Pancreas (tissue), 10 donors: ENCODE measurements around the gene B3GALT4. TPM values are rescaled to one million over a fixed set of nuclear protein-coding genes. Genes with fewer than 3 reads are reported as not detected.
A peak's percentile ranks its signal among the peaks of the same experiment; 100 is the strongest.
"Not testable (repeated sequence)": the region's sequence is repeated elsewhere in the genome, so short reads cannot be mapped to it uniquely, and the experiment has no call there.

Experiments used
- ATAC-seq, 4 donors: fragments of 200-7000 bp; cut with Tn5 transposase; one replicate each; pipeline versions ENCODE4 v1.8.0 to v1.9.1; 2020; ENCODE audit warnings: mild to moderate bottlenecking in 4 of 4, moderate library complexity in 4 of 4
- DNase-seq, 6 donors: peaks; one replicate each; pipeline ENCODE4 v3.0.0-alpha.2; 2020
- FAIRE-seq: peaks from 2 replicates; lab custom pipeline; 2012; peaks lifted over from hg19 to GRCh38; lab: Jason Lieb, UNC
- H3K27ac ChIP-seq, 4 donors: fragments of 200-600 bp; sonication (generic); 1 replicate in 3 of 4; 2 replicates in 1 of 4; pipeline versions ENCODE4 v1.5.0 to v1.8.0; 2020
- H3K27me3 ChIP-seq, 4 donors: fragments of 200-600 bp; one replicate each; pipeline ENCODE4 v1.8.0; 2021
- H3K36me3 ChIP-seq, 3 donors: fragments of 200-600 bp; sonication (generic) in 1 of 3; one replicate each; pipeline versions ENCODE4 v1.5.0 to v1.8.0; 2020 to 2021
- H3K4me1 ChIP-seq, 3 donors: fragments of 200-600 bp; one replicate each; pipeline ENCODE4 v1.8.0; 2021
- H3K4me3 ChIP-seq, 4 donors: fragments of 200-600 bp; sonication (generic) in 2 of 4; one replicate each; pipeline versions ENCODE4 v1.5.0 to v1.8.0; 2020 to 2021
- H3K9me3 ChIP-seq, 4 donors: fragments of 200-600 bp; one replicate each; pipeline ENCODE4 v1.8.0; 2021
- CTCF ChIP-seq, 4 donors: fragments of 200-600 bp; sonication (generic) in 3 of 4; IDR thresholded peaks; one replicate each; pipeline versions ENCODE4 v1.5.0 to v1.8.0; 2021; ENCODE audit warnings: antibody characterized with exemption in 4 of 4
- WGBS, 2 donors: extraction: QIAGEN DNeasy Blood & Tissue Kit; methylation state at CpG; one replicate each; pipeline ENCODE4 v1.1.7; 2013; 5-methylcytosine and 5-hydroxymethylcytosine counted together
- intact Hi-C, 3 donors: fragments of 100-400 bp; cut with DNase I; formaldehyde crosslinking; loops; one replicate each; pipeline versions ENCODE4 v1.11.1 to v1.14.2; 2022
- polyA plus RNA-seq, 2 donors: library from polyadenylated mRNA; stranded (reverse); fragments of 200-250 nt; gene quantifications; one replicate each; pipeline ENCODE4 v1.2.3, GENCODE V29; 2013
- total RNA-seq, 6 donors: library from RNA; stranded (reverse); fragmentation: NEBNext Ultra II Directional in 4 of 6; extraction: Animal tissue kit (Norgen Biotek cat#: 25700) in 4 of 6; gene quantifications; one replicate each; pipeline versions ENCODE4 v1.2.1 to v1.2.4, GENCODE V29; 2021 to 2023
- donor health status: healthy with polysubstance abuse.
- donor health status: DM: no; HTN: no; CAD: no; lungs with moderate emphysema.
- donor health status: DM: no; HTN: no; CAD: no.
- donor health status: control.
- donor health status: control.
- donor health status: Bipolar disorder and iron deficiency.
- donor health status: DM: yes; HTN: yes; CAD: no.
- donor health status: DM: no; HTN: no; CAD: no.
- donor health status: DM: no; HTN: no; CAD: no.
- donor health status: DM: yes; HTN: yes; CAD: no.

The B3GALT4 gene
- total and polyA plus RNA-seq, 8 donors = 2.1 to 8.7 (median 2.9) TPM

- no peak for TF ChIP-seq CTCF (IDR thresholded peaks at IDR 0.05)
- Histone ChIP-seq H3K27me3 (no peaks in the 10 kb centered on the region), H3K4me1 (peaks cover 22 to 32% (median 23%) of the 10 kb centered on the region in 3 donors), H3K36me3 (peaks cover 0 to 21% (median 15%) of the 10 kb centered on the region in 3 donors), H3K9me3 (no peaks in the 10 kb centered on the region), H3K27ac (no peak overlapping the region), H3K4me3 (peak overlapping the region in 2 of 4 donors; percentile 75 to 78)
- ATAC-seq = no peak
- no peak for FAIRE-seq
- DNase-seq = no peak
- 47 to 51% methylated on average over 14 of the region's 14 CpGs for WGBS, 2 donors
- intact Hi-C loops = no loop called here
Observed at GRCh38 chr6:33273924-33274902, 2.7 kb upstream of the B3GALT4 start.

- H3K27ac ChIP-seq, ATAC-seq, intact Hi-C loops, FAIRE-seq, DNase-seq, H3K27me3 ChIP-seq, H3K9me3 ChIP-seq: not testable (repeated sequence)
- 74 to 79% methylated on average over 15 to 16 of the region's 16 CpGs for WGBS, 2 donors
- peaks cover 0 to 28% (median 15%) of the 10 kb centered on the region in 3 donors for H3K36me3 ChIP-seq
- H3K4me1 ChIP-seq = peaks cover 19 to 23% (median 22%) of the 10 kb centered on the region in 3 donors
- peak overlapping the region in 1 of 4 donors; percentile 54 for H3K4me3 ChIP-seq
Observed at GRCh38 chr6:33275795-33276580, 935 bp upstream of the B3GALT4 start.

- Histone ChIP-seq H3K27me3 (no peaks in the 10 kb centered on the region), H3K4me3 (peak overlapping the region; percentile 35 to 54 (median 38)), H3K36me3 (peaks cover 0 to 31% (median 15%) of the 10 kb centered on the region in 3 donors), H3K4me1 (peaks cover 19 to 23% (median 22%) of the 10 kb centered on the region in 3 donors), H3K27ac (peak overlapping the region in 3 of 4 donors; percentile 29 to 82 (median 72)), H3K9me3 (no peaks in the 10 kb centered on the region)
- TF ChIP-seq CTCF (IDR thresholded peaks at IDR 0.05) = no peak
- intact Hi-C loops = no loop called here
- FAIRE-seq (no peak), DNase-seq (no peak), ATAC-seq (no peak)
Observed at GRCh38 chr6:33276581-33276863, 401 bp upstream of the B3GALT4 start.

- Histone ChIP-seq H3K9me3 (no peaks in the 10 kb centered on the region), H3K27ac (peak overlapping the region; percentile 62 to 82 (median 69)), H3K36me3 (peaks cover 0 to 31% (median 15%) of the 10 kb centered on the region in 3 donors), H3K27me3 (no peaks in the 10 kb centered on the region), H3K4me3 (peak overlapping the region; percentile 35 to 54 (median 38)), H3K4me1 (peaks cover 16 to 23% (median 19%) of the 10 kb centered on the region in 3 donors)
- DNase-seq = peak in 3 of 6 donors; percentile 32 to 81 (median 59)
- WGBS, 2 donors = 69 to 76% methylated on average over 39 of the region's 39 CpGs
- TF ChIP-seq CTCF (IDR thresholded peaks at IDR 0.05) = no peak
- no peak for FAIRE-seq
- intact Hi-C loops = no loop called here
- peak in 3 of 4 donors; percentile 4 to 6 (median 6) for ATAC-seq
Observed at GRCh38 chr6:33277663-33278391, 904 bp downstream of the B3GALT4 start.

GRCh38 chr6:33278392-33278741 lies 1.4 kb downstream of the B3GALT4 start:
- H3K9me3 ChIP-seq = no peaks in the 10 kb centered on the region
- no peak for DNase-seq
- no peak for ATAC-seq
- intact Hi-C loops = no loop called here
- H3K27ac ChIP-seq = peak overlapping the region in 1 of 4 donors; percentile 72
- peaks cover 0 to 31% (median 15%) of the 10 kb centered on the region in 3 donors for H3K36me3 ChIP-seq
- no peak for FAIRE-seq
- 79 to 90% methylated on average over 9 of the region's 9 CpGs for WGBS, 2 donors
- peaks cover 11 to 19% (median 16%) of the 10 kb centered on the region in 3 donors for H3K4me1 ChIP-seq
- no peaks in the 10 kb centered on the region for H3K27me3 ChIP-seq
- H3K4me3 ChIP-seq = no peak overlapping the region
- TF ChIP-seq CTCF (IDR thresholded peaks at IDR 0.05) = no peak
